DMS114 treated with DMSO at 0.1 percent for 48 hours (cell line): ENCODE measurements around the gene SLC25A23.

Source experiments
- DNase-seq: peaks from one replicate; lab custom pipeline; 2025; ENCODE audit not compliant: unreplicated experiment; lab: John Stamatoyannopoulos, UW

SLC25A23 gene

DNA sequence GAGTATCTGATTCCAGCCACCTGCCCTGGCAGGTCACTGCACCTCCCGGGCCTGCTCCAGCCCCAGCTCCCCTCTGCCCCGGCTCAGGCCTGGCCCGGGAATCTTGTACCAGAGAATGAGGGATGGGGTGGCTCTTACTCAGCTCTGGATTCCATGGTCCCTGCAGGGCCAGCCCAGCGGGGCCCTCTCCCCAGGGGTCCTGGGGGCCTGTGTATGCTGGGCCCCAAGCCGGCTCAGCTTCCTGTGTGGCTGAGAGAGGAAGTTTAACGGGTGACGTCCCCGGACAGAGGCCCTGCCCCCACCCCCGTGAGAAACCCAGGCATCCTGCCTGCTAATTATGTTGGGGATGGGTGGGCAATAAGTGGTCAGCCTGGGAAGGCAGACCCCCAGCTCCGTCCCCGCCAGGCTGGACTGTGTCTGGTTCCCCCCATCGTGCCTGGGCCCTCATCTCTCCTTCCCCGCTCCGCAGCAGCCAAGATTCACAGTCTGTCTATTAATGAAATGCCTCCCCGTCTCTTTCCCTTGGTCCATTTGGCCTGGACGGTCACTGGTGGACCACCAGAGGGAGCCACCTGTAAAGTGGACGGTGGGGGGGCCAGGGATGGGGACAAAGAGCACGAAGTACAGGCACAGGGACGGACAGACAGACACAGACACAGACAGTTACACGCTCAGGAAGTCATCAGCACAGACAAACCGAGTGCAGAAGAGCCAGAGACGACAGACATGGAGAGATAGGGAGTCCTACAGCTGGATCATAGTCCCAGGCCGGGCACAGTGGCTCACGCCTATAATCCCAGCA is 22.1 kb upstream of the SLC25A23 start, which contains the start of gene DENND1C:
Gene DENND1C, minus strand, starts transcription at position 247 of the 802 bp plus-strand sequence. Its CDS starts 92 bp downstream, at position 155.
- DNase-seq: no peak

DNA sequence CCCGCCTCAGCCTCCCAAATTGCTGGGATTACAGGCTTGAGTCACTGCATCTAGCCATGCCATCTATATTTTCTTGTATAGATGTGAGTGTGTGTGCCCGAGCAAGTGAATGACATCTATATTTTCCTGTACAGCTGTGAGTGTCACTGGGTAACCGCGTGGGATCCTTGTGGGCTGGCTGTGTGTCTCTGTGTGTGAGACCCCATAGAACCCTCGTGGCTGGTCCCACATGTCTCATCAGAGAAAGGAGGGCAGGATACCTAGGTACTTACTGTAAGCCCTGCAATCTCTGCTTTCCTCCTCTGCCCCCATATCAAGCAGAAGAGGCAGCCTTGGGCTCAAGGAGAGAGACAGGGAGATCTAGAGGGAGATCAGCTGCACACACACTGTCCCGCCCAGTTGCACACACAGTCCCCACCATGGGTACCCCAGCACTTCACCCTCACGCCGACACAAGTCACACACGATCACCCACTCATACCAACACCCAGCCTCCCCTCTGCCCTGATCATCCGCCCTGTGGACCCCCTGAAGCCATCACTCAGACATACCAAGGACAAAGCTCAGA is 21.3 kb upstream of the SLC25A23 start:
- DNase-seq: no peak

DNA sequence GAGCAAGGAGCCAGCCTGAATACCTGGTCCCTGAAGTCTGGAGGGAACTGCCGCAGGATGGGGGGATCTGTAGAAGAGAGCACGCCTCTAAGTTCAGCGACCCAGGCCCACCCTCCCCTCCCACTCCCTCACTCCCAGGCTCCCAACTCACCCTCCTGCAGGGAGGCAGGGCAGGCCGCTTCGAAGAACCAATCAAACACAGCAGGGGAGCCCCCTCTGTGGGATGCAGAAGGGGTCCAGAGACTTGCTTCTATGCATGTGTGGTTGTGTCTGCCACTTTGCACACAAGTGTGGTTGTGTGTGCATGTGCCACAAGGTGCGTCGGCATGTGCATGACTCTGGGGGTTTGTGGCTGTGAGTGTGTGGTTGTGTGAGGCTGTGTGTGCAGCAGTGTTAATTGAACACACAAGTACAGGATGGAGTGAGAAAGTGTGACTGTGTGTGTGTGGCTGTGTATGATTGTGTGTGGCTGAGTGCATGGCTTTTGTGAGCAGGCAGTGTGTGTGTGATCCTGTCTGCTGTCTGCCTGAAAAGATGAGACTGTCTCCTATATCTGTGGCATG is 20.3 kb upstream of the SLC25A23 start:
- no peak for DNase-seq

DNA sequence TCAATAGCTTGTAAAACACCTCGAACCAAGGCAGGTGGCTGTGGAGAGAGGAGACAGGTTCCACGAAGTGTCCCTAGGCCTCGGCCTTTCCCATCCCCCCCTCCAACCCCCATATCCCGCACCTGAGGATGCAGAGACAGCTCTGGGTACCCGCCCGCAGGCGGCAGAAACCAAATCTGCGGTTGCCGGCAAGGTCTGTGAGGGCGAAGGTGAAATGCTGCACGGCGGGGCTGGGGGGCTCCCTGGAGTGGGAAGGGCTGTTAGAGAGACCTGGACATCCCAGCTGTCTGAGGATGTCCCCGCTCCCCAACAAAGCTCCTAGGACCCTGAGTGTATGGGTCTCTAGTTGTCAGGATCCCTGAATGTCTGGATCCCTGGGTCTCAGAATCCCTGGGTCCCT is 19.2 kb upstream of the SLC25A23 start:
- no peak for DNase-seq

GRCh38 chr19:6476896-6477431 is 17.4 kb upstream of the SLC25A23 start:
- no peak for DNase-seq

DNA sequence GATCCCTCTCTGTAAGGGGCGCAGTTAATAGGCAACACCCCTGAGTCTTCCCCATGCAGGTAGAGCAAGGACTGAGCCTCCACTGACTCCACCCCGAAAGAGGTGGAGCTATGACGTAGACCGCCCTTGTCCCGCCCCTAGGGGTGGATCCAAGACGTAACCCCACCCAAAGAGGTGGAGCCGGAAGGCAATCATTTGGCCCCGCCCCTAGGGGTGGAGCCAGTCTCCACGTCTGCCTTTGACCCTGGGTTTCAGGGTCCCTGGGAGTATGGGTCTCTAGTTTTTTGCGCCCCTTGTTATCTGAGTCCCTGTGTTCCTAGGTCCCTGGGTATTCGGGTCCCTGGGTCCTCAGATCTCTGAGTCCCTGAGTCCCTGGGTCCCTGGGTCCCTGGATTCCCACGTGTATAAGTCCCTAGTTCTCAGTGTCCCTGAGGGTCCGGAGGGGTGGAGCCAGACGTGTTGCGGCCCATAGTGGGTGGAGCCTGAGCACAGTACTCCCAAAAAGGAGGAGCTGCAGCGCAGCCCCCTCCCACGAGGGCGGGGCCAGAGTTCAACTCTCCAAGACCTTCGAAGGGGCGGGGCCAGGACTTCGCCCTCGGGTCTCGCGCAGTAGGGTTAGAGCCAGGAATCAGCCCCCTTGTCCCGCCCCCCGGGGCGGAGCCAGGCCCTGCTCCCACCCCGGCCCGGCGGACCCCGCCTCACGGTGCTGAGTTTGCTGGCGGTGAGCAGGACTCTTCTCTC is 16.7 kb upstream of the SLC25A23 start:
- DNase-seq: peak; percentile 86

DNA sequence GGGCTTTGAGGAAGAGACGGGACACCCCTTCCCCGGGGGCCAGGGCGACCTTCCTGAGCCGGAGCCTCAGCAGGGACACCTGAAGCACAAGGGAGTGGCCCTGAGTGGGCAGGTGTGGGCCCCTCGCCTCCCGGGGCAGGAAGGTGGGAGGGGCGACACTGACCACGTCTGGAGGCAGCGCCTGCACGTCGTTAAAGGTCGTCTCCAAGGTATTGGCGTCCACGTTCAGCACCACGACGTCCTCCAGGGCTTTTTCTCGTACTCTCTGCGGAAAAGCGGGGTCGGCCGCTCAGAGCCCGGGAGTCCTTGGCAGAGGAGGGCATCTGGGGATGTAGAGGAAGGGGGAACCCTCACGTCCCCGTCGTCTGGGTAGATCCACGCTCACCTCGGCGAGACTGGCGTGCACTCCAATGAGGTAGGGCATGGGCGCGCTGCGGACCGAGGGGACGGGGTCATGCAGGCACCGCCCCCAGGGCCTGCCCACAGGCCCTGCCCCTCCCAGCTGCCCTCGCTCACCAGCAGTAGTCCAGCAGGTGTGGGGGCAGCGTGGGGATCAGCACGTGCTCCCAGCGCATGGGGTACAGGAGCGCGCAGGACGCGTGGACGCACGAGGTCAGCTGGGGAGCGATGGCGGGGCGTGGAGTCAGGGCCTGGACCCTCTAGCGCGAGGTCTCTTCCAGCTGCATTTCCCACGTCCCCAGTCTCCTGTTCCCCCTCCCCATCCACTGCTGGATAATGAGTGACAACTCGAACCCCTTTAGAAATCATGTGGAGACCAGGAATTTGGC is 15.9 kb upstream of the SLC25A23 start:
- DNase-seq: no peak

- no peak for DNase-seq
Observed at GRCh38 chr19:6473647-6474046, 14.1 kb upstream of the SLC25A23 start.

GRCh38 chr19:6472713-6473112 is 13.1 kb upstream of the SLC25A23 start:
- DNase-seq: no peak

- no peak for DNase-seq
Observed at GRCh38 chr19:6471076-6471475, 11.5 kb upstream of the SLC25A23 start.

- DNase-seq: no peak
Observed at GRCh38 chr19:6470173-6470572, 10.6 kb upstream of the SLC25A23 start.

GRCh38 chr19:6467384-6467783 is 7.8 kb upstream of the SLC25A23 start:
- DNase-seq: no peak

DNA sequence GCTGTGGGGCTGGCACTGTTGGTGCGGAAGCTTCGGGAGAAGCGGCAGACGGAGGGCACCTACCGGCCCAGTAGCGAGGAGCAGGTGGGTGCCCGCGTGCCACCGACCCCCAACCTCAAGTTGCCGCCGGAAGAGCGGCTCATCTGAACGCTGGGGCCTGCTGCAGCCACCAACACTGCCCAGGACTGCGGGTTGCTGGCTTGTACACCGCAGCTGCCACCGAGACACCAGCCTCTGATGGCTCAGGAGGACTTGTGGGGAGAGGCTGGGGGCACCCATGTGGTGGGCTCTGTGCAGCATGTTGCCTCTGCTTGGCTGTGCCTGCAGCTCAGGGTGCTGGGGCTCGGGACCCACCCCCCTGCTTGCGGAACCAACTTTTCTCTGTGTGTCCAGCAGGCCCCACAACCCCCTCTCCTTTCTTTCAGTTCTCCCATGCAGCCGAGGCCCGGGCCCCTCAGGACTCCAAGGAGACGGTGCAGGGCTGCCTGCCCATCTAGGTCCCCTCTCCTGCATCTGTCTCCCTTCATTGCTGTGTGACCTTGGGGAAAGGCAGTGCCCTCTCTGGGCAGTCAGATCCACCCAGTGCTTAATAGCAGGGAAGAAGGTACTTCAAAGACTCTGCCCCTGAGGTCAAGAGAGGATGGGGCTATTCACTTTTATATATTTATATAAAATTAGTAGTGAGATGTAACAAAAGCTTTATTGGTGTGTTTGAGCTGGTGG is 7.1 kb upstream of the SLC25A23 start:
- no peak for DNase-seq

DNA sequence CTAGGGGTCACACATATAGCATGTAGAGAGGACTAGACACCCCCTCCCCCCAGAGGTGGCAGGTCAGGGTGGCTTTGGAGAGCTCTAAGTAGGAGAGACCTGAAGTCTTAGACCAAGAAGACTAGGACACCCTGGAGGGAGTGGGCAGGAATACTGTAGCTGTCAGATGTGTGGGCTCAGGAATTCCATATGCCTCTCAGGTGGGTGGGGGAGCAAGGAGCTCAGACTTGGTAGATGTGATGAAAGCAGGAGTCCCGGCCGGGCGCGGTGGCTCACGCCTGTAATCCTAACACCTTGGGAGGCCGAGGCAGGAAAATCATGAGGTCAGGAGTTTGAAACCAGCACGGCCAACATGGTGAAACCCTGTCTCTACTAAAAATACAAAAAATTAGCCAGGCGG is 6.1 kb upstream of the SLC25A23 start:
- no peak for DNase-seq

GRCh38 chr19:6465006-6465405 is 5.4 kb upstream of the SLC25A23 start:
- no peak for DNase-seq

DNA sequence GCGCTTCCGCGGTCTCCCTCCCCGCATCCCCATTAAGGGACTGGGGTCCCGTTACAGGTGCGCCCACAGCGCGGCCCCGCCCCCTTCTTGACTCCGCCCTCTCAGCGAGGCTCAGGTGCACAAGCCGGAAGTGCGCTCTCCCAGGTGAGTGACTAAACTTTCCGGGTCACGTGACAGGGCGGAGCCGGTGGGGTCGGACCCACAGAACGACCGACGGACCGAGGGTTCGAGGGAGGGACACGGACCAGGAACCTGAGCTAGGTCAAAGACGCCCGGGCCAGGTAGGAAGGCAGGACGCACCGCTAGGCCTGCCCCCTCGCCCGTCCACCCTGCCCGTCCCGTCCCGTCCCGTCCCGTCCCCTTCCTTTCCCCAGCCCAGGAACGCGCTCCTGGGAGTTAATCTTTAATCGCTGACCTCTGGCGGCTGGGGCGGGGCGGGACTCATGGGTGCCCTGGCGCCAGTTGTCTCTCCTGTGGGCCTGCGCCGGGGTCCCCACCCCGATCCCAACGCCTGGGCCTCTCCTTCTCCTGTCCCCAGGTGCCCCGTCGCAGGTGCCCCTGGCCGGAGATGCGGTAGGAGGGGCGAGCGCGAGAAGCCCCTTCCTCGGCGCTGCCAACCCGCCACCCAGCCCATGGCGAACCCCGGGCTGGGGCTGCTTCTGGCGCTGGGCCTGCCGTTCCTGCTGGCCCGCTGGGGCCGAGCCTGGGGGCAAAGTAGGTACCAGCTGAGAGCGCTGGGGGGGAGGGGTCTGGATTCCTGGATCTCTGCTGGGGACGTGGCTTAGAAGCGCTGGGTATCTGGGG is 4.7 kb upstream of the SLC25A23 start, which contains the start of gene CRB3:
Gene CRB3, plus strand, starts transcription at position 202 of the 804 bp plus-strand sequence. Its CDS starts 431 bp downstream, at position 633.
- no peak for DNase-seq

- peak; percentile 88 for DNase-seq
Observed at GRCh38 chr19:6460099-6460884, 700 bp upstream of the SLC25A23 start.

GRCh38 chr19:6458695-6459261 is 814 bp downstream of the SLC25A23 start:
- no peak for DNase-seq
